Duodenal mucosa (tissue), 2 donors: ENCODE measurements around the gene ZNF91.
"Not testable (repeated sequence)": the region's sequence is repeated elsewhere in the genome, so short reads cannot be mapped to it uniquely, and the experiment has no call there.

Experiments used
- H3K27ac ChIP-seq: one replicate; pipeline ENCODE4 v1.7.0; 2013; ENCODE audit warnings: low read depth, low read length
- H3K27me3 ChIP-seq, 2 donors: one replicate each; pipeline ENCODE4 v1.7.0; 2013; ENCODE audit warnings: low read length in 2 of 2, control low read depth in 1 of 2; ENCODE audit not compliant: insufficient read depth in 2 of 2, control insufficient read depth in 1 of 2
- H3K36me3 ChIP-seq, 2 donors: one replicate each; pipeline ENCODE4 v1.7.0; 2013; ENCODE audit warnings: low read length in 2 of 2, control low read depth in 1 of 2; ENCODE audit not compliant: insufficient read depth in 2 of 2, control insufficient read depth in 1 of 2
- H3K4me1 ChIP-seq, 2 donors: one replicate each; pipeline ENCODE4 v1.7.0; 2013; ENCODE audit warnings: low read length in 2 of 2, control low read depth in 1 of 2; ENCODE audit not compliant: insufficient read depth in 2 of 2, control insufficient read depth in 1 of 2
- H3K4me3 ChIP-seq, 2 donors: one replicate each; pipeline ENCODE4 v1.7.0; 2013; ENCODE audit warnings: low read length in 2 of 2, low read depth in 1 of 2
- H3K9ac ChIP-seq, 2 donors: one replicate each; pipeline ENCODE4 v1.7.0; 2013; ENCODE audit warnings: low read length in 2 of 2, low read depth in 1 of 2
- H3K9me3 ChIP-seq, 2 donors: one replicate each; pipeline ENCODE4 v1.7.0; 2013; ENCODE audit warnings: low read length in 2 of 2, control low read depth in 1 of 2; ENCODE audit not compliant: control insufficient read depth in 1 of 2

The ZNF91 gene

GRCh38 chr19:23395041-23395721 is at the start of gene ZNF91:
Gene ZNF91, minus strand, starts transcription at chr19:23395471. Its CDS starts 117 bp downstream, at chr19:23395354.
- Histone ChIP-seq H3K4me3 (peak within 1 kb of the TSS; percentile 93 to 95), H3K9me3 (no peaks in the 10 kb centered on the region), H3K27ac (peak within 1 kb of the TSS; percentile 100), H3K9ac (peak within 1 kb of the TSS; percentile 89 to 98), H3K36me3 (no peaks in the 10 kb centered on the region), H3K4me1 (peaks cover 0 to 23% of the 10 kb centered on the region in 2 donors), H3K27me3 (no peaks in the 10 kb centered on the region)

- Histone ChIP-seq H3K27ac (no peak overlapping the region), H3K4me3 (no peak overlapping the region), H3K27me3 (no peaks in the 10 kb centered on the region), H3K36me3 (no peaks in the 10 kb centered on the region), H3K9me3 (peaks cover 10 to 16% of the 10 kb centered on the region in 2 donors), H3K9ac (no peak overlapping the region), H3K4me1 (no peaks in the 10 kb centered on the region)
Measured at GRCh38 chr19:23440791-23441190, 45.5 kb upstream of the ZNF91 start.

- H3K27ac ChIP-seq: no peak overlapping the region
- H3K4me1 ChIP-seq: no peaks in the 10 kb centered on the region
- no peak overlapping the region for H3K9ac ChIP-seq
- H3K27me3 ChIP-seq: no peaks in the 10 kb centered on the region
- H3K36me3 ChIP-seq: no peaks in the 10 kb centered on the region
- peaks cover 10 to 16% of the 10 kb centered on the region in 2 donors for H3K9me3 ChIP-seq
- H3K4me3 ChIP-seq: no peak overlapping the region
Measured at GRCh38 chr19:23440207-23440606, 44.9 kb upstream of the ZNF91 start.

- no peaks in the 10 kb centered on the region for H3K36me3 ChIP-seq
- no peaks in the 10 kb centered on the region for H3K27me3 ChIP-seq
- H3K4me1 ChIP-seq: no peaks in the 10 kb centered on the region
- peaks cover 10 to 16% of the 10 kb centered on the region in 2 donors for H3K9me3 ChIP-seq
- no peak overlapping the region for H3K27ac ChIP-seq
- no peak overlapping the region for H3K9ac ChIP-seq
- no peak overlapping the region for H3K4me3 ChIP-seq
Measured at GRCh38 chr19:23439623-23440022, 44.4 kb upstream of the ZNF91 start.

GRCh38 chr19:23437901-23438300 is 42.6 kb upstream of the ZNF91 start:
- H3K27ac ChIP-seq: no peak overlapping the region
- H3K9me3 ChIP-seq: peaks cover 10 to 16% of the 10 kb centered on the region in 2 donors
- no peaks in the 10 kb centered on the region for H3K27me3 ChIP-seq
- H3K4me3 ChIP-seq: no peak overlapping the region
- H3K36me3 ChIP-seq: no peaks in the 10 kb centered on the region
- H3K4me1 ChIP-seq: no peaks in the 10 kb centered on the region
- H3K9ac ChIP-seq: no peak overlapping the region

- Histone ChIP-seq H3K36me3 (no peaks in the 10 kb centered on the region), H3K4me3 (no peak overlapping the region), H3K27me3 (no peaks in the 10 kb centered on the region), H3K9me3 (peaks cover 10 to 16% of the 10 kb centered on the region in 2 donors), H3K4me1 (no peaks in the 10 kb centered on the region), H3K27ac (no peak overlapping the region), H3K9ac (no peak overlapping the region)
Measured at GRCh38 chr19:23436944-23437343, 41.7 kb upstream of the ZNF91 start.

- Histone ChIP-seq H3K27ac (no peak overlapping the region), H3K4me1 (no peaks in the 10 kb centered on the region), H3K27me3 (no peaks in the 10 kb centered on the region), H3K36me3 (no peaks in the 10 kb centered on the region), H3K9me3 (peaks cover 10 to 16% of the 10 kb centered on the region in 2 donors), H3K9ac (no peak overlapping the region), H3K4me3 (no peak overlapping the region)
Measured at GRCh38 chr19:23436318-23436717, 41.0 kb upstream of the ZNF91 start.

GRCh38 chr19:23420824-23421223 is 25.6 kb upstream of the ZNF91 start:
- Histone ChIP-seq H3K9ac (no peak overlapping the region), H3K36me3 (no peaks in the 10 kb centered on the region), H3K27me3 (no peaks in the 10 kb centered on the region), H3K4me3 (no peak overlapping the region), H3K4me1 (peaks cover 0 to 4% of the 10 kb centered on the region in 2 donors), H3K27ac (no peak overlapping the region), H3K9me3 (no peaks in the 10 kb centered on the region)

GRCh38 chr19:23419261-23419660 is 24.0 kb upstream of the ZNF91 start:
- not testable (repeated sequence) for H3K4me3 ChIP-seq, H3K36me3 ChIP-seq, H3K27me3 ChIP-seq, H3K9ac ChIP-seq, H3K27ac ChIP-seq, H3K9me3 ChIP-seq, H3K4me1 ChIP-seq

- Histone ChIP-seq H3K4me3 (peak overlapping the region; percentile 83 to 89), H3K27ac (no peak overlapping the region), H3K9me3 (no peaks in the 10 kb centered on the region), H3K27me3 (no peaks in the 10 kb centered on the region), H3K9ac (peak overlapping the region; percentile 42 to 73), H3K36me3 (no peaks in the 10 kb centered on the region), H3K4me1 (peaks cover 19% of the 10 kb centered on the region in 2 donors)
Measured at GRCh38 chr19:23415561-23416191, 20.4 kb upstream of the ZNF91 start.
